DMS53 (cell line): ENCODE results near the gene ABLIM3.

ENCODE experiments used
- DNase-seq: peaks from one replicate; lab custom pipeline; 2025; lab: John Stamatoyannopoulos, UW

The ABLIM3 gene

GRCh38 chr5:149133795-149134777 lies 7.2 kb upstream of the ABLIM3 start:
- DNase-seq, result peak; percentile 56

- no peak for DNase-seq
Measured at GRCh38 chr5:149134778-149135500, 6.4 kb upstream of the ABLIM3 start.

- DNase-seq, result no peak
Measured at GRCh38 chr5:149135536-149136201, 5.6 kb upstream of the ABLIM3 start.

GRCh38 chr5:149138182-149138923 lies 2.9 kb upstream of the ABLIM3 start:
- no peak for DNase-seq

GRCh38 chr5:149140197-149141002 lies 893 bp upstream of the ABLIM3 start:
- DNase-seq, result peak; percentile 16

- peak; percentile 56 for DNase-seq
Measured at GRCh38 chr5:149141957-149142851, 911 bp downstream of the ABLIM3 start.

- no peak for DNase-seq
Measured at GRCh38 chr5:149143470-149143869, 2.2 kb downstream of the ABLIM3 start.

- no peak for DNase-seq
Measured at GRCh38 chr5:149144637-149145036, 3.3 kb downstream of the ABLIM3 start.

GRCh38 chr5:149145138-149145537 lies 3.8 kb downstream of the ABLIM3 start:
- no peak for DNase-seq

GRCh38 chr5:149147676-149148075 lies 6.4 kb downstream of the ABLIM3 start:
- no peak for DNase-seq

- no peak for DNase-seq
Measured at GRCh38 chr5:149149942-149150341, 8.6 kb downstream of the ABLIM3 start.

- no peak for DNase-seq
Measured at GRCh38 chr5:149150457-149150856, 9.2 kb downstream of the ABLIM3 start.

- peak; percentile 51 for DNase-seq
Measured at GRCh38 chr5:149151717-149152116, 10.4 kb downstream of the ABLIM3 start.

- DNase-seq, result peak; percentile 84
Measured at GRCh38 chr5:149152317-149152746, 11.0 kb downstream of the ABLIM3 start.

GRCh38 chr5:149153193-149153750 lies 12.0 kb downstream of the ABLIM3 start:
- peak; percentile 42 for DNase-seq

- DNase-seq, result peak; percentile 93
Measured at GRCh38 chr5:149153751-149154610, 12.7 kb downstream of the ABLIM3 start.

GRCh38 chr5:149154650-149155049 lies 13.4 kb downstream of the ABLIM3 start:
- DNase-seq, result peak; percentile 20

GRCh38 chr5:149156435-149157083 lies 15.3 kb downstream of the ABLIM3 start:
- peak; percentile 11 for DNase-seq
